IPS-18a (cell line): ENCODE results near the gene OCIAD2.
"Not testable (repeated sequence)": the region's sequence is repeated elsewhere in the genome, so short reads cannot be mapped to it uniquely, and the experiment has no call there.

ENCODE experiments used
- H3K27ac ChIP-seq: one replicate; pipeline ENCODE4 v1.5.1; 2013; ENCODE audit warnings: low read length
- H3K27me3 ChIP-seq: one replicate; pipeline ENCODE4 v1.6.1; 2013; ENCODE audit warnings: mild to moderate bottlenecking, low read length; ENCODE audit not compliant: control insufficient read depth, insufficient read depth
- H3K36me3 ChIP-seq: one replicate; pipeline ENCODE4 v1.6.1; 2013; ENCODE audit warnings: low read depth, low read length; ENCODE audit not compliant: control insufficient read depth
- H3K4me1 ChIP-seq: one replicate; pipeline ENCODE4 v1.6.1; 2013; ENCODE audit warnings: low read depth, low read length; ENCODE audit not compliant: control insufficient read depth
- H3K4me3 ChIP-seq: one replicate; pipeline ENCODE4 v1.5.1; 2013; ENCODE audit warnings: low read length
- H3K9ac ChIP-seq: one replicate; pipeline ENCODE4 v1.6.1; 2013; ENCODE audit warnings: mild to moderate bottlenecking, low read length, moderate library complexity
- H3K9me3 ChIP-seq: one replicate; pipeline ENCODE4 v1.6.1; 2013; ENCODE audit warnings: low read depth, low read length; ENCODE audit not compliant: control insufficient read depth

OCIAD2 gene

DNA sequence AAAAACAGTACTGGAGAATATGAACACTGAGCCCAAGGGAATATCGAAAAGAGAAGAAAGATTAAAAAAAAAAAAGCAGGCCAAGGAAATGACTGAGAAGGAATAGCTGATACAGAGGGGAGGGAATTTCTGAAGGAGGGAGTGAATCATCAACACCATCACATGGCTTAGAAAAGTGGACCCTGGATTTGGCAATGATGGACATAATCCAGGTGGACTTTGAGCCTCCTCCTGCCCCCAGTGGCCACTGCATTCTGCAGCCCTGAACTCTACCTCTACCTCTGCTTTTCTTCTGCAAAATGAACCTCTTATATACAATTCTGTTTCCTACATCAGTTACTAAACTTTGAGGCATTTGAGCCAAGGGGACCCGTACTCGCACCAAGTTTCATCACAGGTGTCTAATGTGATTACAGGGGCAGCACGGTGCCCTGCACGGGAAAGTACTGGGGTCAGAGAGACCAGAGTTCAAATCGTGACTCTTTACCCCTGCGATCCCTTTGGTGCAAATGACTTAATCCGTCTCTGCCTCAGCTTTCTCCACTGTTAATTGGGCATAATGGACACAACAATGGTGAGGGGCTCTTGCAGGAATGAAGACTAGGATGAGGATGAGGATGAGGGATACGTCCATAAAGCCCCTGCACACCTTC, 1.1 kb downstream of the OCIAD2 start:
- H3K27ac ChIP-seq: no peak overlapping the region
- H3K9ac ChIP-seq: peak overlapping the region; percentile 64
- H3K4me1 ChIP-seq: peaks cover 6% of the 10 kb centered on the region

GRCh38 chr4:48904541-48905142, 1.9 kb downstream of the OCIAD2 start:
- Histone ChIP-seq H3K27me3 (no peaks in the 10 kb centered on the region), H3K4me1 (peaks cover 6% of the 10 kb centered on the region), H3K27ac (no peak overlapping the region), H3K4me3 (peak overlapping the region; percentile 80), H3K9ac (no peak overlapping the region), H3K9me3 (no peaks in the 10 kb centered on the region), H3K36me3 (peaks cover 28% of the 10 kb centered on the region)

More for the DNA sequence above, 1.1 kb downstream of the OCIAD2 start:
- H3K27me3 ChIP-seq: no peaks in the 10 kb centered on the region
- no peaks in the 10 kb centered on the region for H3K9me3 ChIP-seq
- H3K4me3 ChIP-seq: peak overlapping the region; percentile 80
- peaks cover 26% of the 10 kb centered on the region for H3K36me3 ChIP-seq

DNA sequence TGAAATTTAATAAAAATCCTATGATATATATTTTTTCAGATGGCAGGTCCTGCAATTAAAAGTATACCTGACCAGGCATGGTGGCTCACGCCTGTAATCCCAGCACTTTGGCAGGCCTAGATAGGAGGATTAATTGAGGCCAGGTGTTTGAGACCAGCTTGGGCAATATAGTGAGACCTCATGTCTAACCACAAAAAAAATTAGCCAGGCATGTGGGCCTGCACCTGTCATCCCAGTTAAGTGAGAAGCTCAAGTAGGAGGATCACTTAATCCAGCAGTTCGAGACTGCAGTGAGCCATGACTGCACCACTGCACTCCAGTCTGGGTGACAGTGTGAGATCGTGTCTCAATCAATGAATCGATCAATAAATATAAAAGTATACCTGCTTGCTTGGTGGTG, 2.5 kb downstream of the OCIAD2 start:
- no peak overlapping the region for H3K27ac ChIP-seq
- H3K36me3 ChIP-seq: peaks cover 33% of the 10 kb centered on the region
- no peaks in the 10 kb centered on the region for H3K27me3 ChIP-seq
- H3K4me1 ChIP-seq: peaks cover 6% of the 10 kb centered on the region
- no peak overlapping the region for H3K4me3 ChIP-seq
- no peak overlapping the region for H3K9ac ChIP-seq
- no peaks in the 10 kb centered on the region for H3K9me3 ChIP-seq

GRCh38 chr4:48902266-48902665, 4.3 kb downstream of the OCIAD2 start:
- H3K27ac ChIP-seq: no peak overlapping the region
- H3K27me3 ChIP-seq: no peaks in the 10 kb centered on the region
- H3K9me3 ChIP-seq: no peaks in the 10 kb centered on the region
- H3K4me1 ChIP-seq: peaks cover 6% of the 10 kb centered on the region
- no peak overlapping the region for H3K9ac ChIP-seq
- no peak overlapping the region for H3K4me3 ChIP-seq
- peaks cover 46% of the 10 kb centered on the region for H3K36me3 ChIP-seq

GRCh38 chr4:48901196-48901595, 5.4 kb downstream of the OCIAD2 start:
- H3K27ac ChIP-seq: no peak overlapping the region

DNA sequence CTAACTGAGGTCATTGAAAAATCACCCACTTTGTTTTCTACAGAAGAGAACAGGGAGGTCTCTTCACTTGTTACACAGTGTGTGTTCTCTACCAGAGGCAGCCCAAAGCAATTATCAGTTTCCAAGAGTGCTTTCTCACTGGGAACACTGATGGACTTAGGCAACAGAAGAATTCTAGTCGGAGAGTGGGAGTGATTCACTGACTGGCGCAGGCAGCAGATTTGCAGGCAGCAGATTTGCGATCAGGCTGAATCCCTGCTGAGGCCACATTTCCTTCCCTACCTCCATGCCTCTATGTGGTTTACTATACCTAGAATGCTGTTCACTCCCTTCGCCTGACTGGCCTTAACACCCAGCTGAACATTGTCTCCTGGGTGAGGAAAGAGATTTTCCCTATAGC, 6.6 kb downstream of the OCIAD2 start:
- H3K27ac ChIP-seq: no peak overlapping the region
- peaks cover 56% of the 10 kb centered on the region for H3K36me3 ChIP-seq
- H3K4me1 ChIP-seq: no peaks in the 10 kb centered on the region
- no peaks in the 10 kb centered on the region for H3K27me3 ChIP-seq
- H3K4me3 ChIP-seq: no peak overlapping the region
- no peaks in the 10 kb centered on the region for H3K9me3 ChIP-seq
- H3K9ac ChIP-seq: no peak overlapping the region

More at GRCh38 chr4:48901196-48901595, 5.4 kb downstream of the OCIAD2 start:
- Histone ChIP-seq H3K27me3 (no peaks in the 10 kb centered on the region), H3K4me3 (no peak overlapping the region), H3K9ac (no peak overlapping the region), H3K36me3 (peaks cover 54% of the 10 kb centered on the region), H3K4me1 (peaks cover 6% of the 10 kb centered on the region), H3K9me3 (no peaks in the 10 kb centered on the region)

GRCh38 chr4:48899432-48899749, 7.2 kb downstream of the OCIAD2 start:
- Histone ChIP-seq H3K4me3 (no peak overlapping the region), H3K27ac (no peak overlapping the region), H3K36me3 (peaks cover 55% of the 10 kb centered on the region), H3K9ac (no peak overlapping the region), H3K9me3 (no peaks in the 10 kb centered on the region), H3K27me3 (no peaks in the 10 kb centered on the region), H3K4me1 (no peaks in the 10 kb centered on the region)

DNA sequence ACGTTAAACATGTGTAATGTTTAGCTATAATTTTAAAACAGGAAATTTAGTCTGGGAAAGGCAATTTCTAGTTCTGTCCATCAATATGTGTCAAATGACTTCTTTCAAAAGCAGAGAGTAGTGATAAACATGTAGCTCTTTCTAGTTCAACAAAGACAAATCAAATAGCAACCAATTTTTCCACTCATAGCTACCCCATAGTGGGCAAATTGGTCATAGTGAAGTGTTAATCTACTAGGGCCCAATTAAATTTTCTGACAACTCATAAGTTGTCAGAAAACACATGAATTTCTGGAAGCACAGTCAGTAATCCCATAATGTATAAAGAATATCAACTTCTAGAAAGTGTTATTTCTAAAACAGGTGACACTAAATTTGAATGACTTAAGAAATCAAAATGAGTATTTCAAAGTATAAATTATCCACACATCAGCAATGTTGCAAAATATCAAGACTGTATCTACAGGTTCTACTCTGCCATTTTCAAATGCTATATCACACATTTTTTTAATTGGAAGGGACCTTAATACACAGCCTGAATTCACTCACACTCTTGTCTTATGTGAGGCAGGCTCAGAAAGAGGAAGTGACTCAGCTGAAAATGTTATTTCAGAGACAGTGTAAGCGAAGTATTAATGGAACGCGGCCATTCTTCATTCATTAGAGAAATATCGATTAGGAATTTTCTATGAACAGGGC, 7.7 kb downstream of the OCIAD2 start:
- H3K36me3 ChIP-seq: peaks cover 51% of the 10 kb centered on the region

DNA sequence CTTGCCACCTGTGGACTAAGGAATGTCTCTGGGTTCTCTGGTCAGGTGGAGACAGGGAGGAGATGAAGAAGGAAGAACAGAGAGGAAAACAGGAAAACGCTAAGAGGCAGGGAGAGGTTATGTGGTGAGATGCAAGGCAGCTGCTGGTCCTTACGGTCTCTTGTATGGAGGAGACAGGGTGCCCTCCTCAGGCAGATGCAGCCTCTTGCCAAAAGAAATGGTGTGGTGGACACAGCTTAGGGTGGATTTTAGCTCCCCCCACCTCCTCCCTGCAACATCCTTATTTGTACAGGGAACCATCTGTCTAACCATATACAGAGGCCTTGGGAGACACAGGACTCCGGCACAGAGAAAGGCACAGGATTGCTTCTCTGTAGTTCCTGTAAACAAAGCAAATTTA, 9.7 kb downstream of the OCIAD2 start:
- Histone ChIP-seq H3K4me3 (no peak overlapping the region), H3K27me3 (no peaks in the 10 kb centered on the region), H3K36me3 (peaks cover 54% of the 10 kb centered on the region), H3K4me1 (no peaks in the 10 kb centered on the region), H3K27ac (no peak overlapping the region), H3K9ac (no peak overlapping the region), H3K9me3 (no peaks in the 10 kb centered on the region)

More for the DNA sequence above, 7.7 kb downstream of the OCIAD2 start:
- no peaks in the 10 kb centered on the region for H3K27me3 ChIP-seq
- H3K9ac ChIP-seq: no peak overlapping the region
- H3K9me3 ChIP-seq: no peaks in the 10 kb centered on the region
- no peak overlapping the region for H3K4me3 ChIP-seq
- H3K27ac ChIP-seq: no peak overlapping the region
- H3K4me1 ChIP-seq: no peaks in the 10 kb centered on the region

GRCh38 chr4:48891028-48891619, 15.4 kb downstream of the OCIAD2 start:
- H3K27me3 ChIP-seq: no peaks in the 10 kb centered on the region
- no peak overlapping the region for H3K4me3 ChIP-seq
- no peak overlapping the region for H3K27ac ChIP-seq
- H3K9ac ChIP-seq: no peak overlapping the region
- peaks cover 23% of the 10 kb centered on the region for H3K36me3 ChIP-seq
- H3K4me1 ChIP-seq: no peaks in the 10 kb centered on the region
- no peaks in the 10 kb centered on the region for H3K9me3 ChIP-seq

- H3K36me3 ChIP-seq: peaks cover 22% of the 10 kb centered on the region
- H3K27ac ChIP-seq, H3K4me3 ChIP-seq, H3K4me1 ChIP-seq, H3K9ac ChIP-seq, H3K27me3 ChIP-seq, H3K9me3 ChIP-seq: not testable (repeated sequence)
Observed at GRCh38 chr4:48889750-48890149, 16.8 kb downstream of the OCIAD2 start.
